AG20443 (cell line): ENCODE results near the gene AHSA1.
A peak's percentile ranks its signal among the peaks of the same experiment; 100 is the strongest.

Experiments used
- DNase-seq: peaks from one replicate; pipeline ENCODE4 v3.0.0; 2012; ENCODE audit warnings: low spot score, mixed read lengths

Gene AHSA1

GRCh38 chr14:77473921-77474320, 16.0 kb downstream of the AHSA1 start:
- DNase-seq: no peak

DNA sequence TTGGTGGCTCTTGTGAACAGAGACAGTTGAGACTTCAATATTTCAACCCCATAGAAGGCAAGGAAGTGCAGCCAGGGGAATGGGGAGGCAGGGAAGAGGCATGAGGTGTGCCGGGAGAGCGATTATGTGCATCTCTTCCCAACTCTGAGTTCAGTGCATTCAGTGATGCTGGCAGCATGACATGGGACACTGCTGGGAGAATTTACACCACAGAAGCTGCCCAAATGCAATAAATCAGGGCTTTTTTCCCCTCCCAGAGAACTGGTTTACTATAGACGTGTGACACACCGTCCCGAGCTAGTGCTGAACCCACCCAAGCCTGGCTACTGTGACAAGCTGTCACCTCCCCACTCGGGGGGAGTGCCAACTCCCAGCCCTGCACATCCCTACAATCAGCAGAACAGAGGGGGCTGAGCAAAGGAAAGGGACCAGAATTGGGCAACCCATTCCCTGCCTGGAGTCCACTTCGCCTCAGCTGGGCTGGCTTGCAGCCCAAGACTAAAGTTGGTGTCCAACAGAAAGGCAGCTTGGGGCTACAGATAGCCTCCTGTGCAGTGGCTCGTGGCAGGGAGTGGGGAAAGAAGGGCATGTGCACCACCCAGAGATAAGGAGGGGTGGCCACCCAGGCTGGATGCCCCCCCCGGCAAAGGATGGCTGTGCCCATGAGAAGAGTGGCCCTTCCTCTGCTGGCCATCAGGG, 16.7 kb downstream of the AHSA1 start:
- peak; percentile 35 for DNase-seq

- no peak for DNase-seq
Observed at GRCh38 chr14:77475432-77476115, 17.7 kb downstream of the AHSA1 start.

DNA sequence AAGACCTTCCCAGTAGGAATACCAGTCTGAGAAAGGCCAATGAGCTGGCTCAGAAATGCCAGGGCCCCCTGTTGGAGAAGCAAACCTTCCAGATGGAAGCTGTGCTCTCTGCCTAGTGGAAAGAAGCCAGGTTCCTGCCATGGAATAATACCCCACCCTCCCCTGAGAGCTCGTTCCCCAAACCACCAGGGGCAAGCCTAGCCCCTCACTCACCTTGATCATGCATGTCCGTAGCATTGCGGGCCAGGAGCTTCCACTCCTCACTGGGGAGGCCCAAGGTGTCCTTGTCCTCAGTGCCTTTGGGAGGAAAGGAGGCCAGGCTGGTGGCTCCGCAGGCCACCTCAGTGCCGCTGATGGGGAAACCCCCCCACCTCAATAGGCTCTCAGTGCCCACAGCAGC, 20.1 kb downstream of the AHSA1 start:
- no peak for DNase-seq

- DNase-seq: no peak
Observed at GRCh38 chr14:77478796-77479195, 20.9 kb downstream of the AHSA1 start.

- DNase-seq: no peak
Observed at GRCh38 chr14:77482422-77482821, 24.5 kb downstream of the AHSA1 start.

GRCh38 chr14:77485256-77485655, 27.4 kb downstream of the AHSA1 start:
- DNase-seq: peak; percentile 53

GRCh38 chr14:77485901-77486678, 28.2 kb downstream of the AHSA1 start:
- DNase-seq: peak; percentile 84

DNA sequence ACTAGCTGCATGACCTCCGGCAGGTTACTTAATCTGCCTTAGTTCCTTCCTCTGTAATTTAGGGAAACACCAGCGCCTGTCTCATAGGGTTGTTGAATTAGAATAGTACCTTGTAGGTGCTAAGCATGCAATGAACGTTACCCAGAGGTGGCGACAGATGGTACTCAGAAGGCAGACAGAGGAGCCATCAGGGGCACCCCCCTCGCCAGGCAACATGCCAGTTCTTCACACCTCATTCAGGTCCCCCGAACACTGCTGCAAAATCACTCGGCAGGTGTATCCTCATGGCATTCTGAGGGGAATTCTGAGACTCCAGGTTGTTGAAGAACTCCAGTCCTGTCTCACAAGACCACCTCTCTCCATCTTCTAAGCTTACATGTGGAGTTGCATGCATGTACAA, 30.7 kb downstream of the AHSA1 start:
- no peak for DNase-seq

DNA sequence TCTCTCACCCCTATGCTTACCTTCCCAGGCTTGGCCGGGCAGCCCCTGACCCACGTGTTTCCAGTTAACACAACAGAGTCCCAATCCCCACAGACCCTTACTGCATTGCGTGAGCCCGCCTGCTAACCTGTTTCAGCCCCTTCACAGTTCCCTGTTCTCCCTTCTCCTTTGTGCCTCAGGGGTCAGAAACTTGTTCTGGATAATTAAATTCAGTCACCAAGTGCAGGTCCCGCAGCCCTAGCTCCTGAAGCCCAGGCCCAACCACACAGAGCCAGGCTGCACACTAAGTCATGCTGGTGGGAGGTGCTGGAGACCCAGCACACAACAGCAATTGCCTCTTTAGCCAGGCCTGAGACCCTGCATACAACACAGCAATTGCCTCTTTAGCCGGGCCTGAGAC, 31.1 kb downstream of the AHSA1 start:
- no peak for DNase-seq

- no peak for DNase-seq
Observed at GRCh38 chr14:77490347-77490986, 32.6 kb downstream of the AHSA1 start.

GRCh38 chr14:77491056-77491455, 33.2 kb downstream of the AHSA1 start:
- DNase-seq: no peak

- no peak for DNase-seq
Observed at GRCh38 chr14:77495334-77495733, 37.4 kb downstream of the AHSA1 start.

GRCh38 chr14:77498120-77498979, 40.5 kb downstream of the AHSA1 start, which contains the start of gene ISM2:
Gene ISM2 (minus strand): TSS chr14:77498816. CDS start chr14:77498793, 23 bp downstream.
- peak; percentile 87 for DNase-seq

DNA sequence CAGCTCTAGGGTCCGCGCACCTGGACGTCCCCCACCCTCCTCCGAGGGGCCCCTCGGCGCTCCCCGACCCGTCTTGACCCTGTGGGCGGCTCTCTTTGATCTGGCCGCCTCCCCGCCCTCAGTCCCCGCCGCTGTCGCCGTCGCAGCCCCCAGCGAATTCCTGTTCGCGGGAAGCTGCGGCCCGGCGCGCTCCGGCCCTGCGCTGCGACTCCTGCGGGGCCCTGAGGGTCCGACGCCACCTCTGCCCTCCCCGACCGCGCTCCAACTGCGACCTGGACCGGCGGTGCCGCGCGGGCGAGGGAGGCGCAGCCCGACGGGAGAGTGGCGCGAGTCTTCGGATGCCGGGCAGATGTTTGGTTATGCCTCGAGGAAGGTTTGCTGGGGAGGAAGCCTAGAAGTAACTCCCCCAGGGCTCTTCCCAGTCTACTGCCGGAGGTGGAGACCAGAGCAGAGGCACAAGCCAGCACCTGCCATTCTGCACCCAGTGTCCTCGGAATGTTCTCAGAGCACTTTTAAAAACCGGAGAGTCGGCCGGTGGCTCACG, 41.2 kb downstream of the AHSA1 start:
- DNase-seq: peak; percentile 51

DNA sequence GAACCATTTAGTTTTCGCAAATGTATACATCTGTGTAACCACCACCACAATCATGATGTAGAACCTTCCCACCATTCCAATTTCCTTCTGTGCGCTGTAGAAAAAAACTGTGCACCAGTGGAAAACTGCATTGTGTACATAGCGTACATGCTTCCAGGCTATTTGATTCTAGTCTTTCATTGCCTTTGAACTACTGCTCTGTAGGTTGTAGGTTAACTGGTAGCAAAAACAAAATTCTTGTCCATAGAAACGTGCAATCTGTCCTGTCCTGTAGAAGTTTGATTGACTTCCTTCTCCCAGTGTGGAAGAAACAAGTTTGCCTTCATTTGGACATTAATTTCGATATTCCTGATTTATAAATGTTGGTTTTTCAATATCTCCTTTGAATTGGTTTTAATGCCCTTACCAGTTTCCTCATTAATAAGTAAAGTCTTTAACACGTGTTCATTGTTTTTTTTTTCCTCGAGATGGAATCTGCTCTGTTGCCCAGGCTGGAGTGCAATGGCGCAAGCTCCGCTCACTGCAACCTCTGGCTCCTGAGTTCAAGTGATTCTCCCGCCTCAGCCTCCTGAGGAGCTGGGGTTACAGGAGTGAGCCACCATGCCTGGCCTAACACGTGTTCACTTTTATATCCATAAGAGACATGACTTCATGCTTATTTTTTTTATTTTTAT, 44.4 kb downstream of the AHSA1 start:
- no peak for DNase-seq

DNA sequence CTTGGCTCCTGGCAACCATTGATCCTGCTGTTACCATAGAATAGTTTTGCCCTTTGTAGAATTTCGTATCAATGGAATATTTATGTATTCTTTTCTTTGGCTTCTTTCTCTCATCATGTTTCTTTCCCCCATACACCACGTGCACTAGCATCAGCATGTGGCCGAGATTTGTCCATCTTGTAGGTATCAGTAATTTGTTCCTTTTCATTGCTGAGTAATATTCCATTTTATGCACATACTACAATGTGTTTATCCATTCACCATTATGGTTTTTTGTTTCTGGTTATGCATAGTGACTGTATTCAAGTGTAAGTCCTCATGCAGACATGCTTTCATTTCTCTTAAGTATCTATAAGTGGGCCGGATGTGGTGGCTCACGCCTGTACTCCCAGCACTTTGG, 45.2 kb downstream of the AHSA1 start:
- DNase-seq: no peak

GRCh38 chr14:77505031-77505430, 47.1 kb downstream of the AHSA1 start:
- no peak for DNase-seq

DNA sequence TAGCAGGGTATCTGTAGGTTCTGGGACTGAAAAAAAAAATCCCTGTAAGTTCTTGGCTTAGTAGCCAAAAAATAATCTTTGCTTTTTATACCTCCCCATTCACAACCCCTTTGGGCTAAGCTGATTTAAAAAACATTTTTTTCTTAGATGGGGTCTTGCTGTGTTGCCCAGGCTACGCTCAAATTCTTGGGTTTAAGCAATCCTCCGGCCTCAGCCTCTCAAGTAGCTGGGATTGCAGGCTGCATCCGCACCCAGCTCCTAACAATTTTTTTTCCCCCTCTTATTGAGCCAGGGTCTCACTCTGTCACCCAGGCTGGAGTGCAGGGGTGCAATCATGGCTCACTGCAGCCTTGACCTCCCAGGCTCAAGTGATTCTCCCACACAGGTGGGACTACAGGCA, 49.9 kb downstream of the AHSA1 start:
- DNase-seq: no peak

- DNase-seq: no peak
Observed at GRCh38 chr14:77508249-77508648, 50.4 kb downstream of the AHSA1 start.

GRCh38 chr14:77508876-77509275, 51.0 kb downstream of the AHSA1 start:
- no peak for DNase-seq
